ENCODE data around the gene LDLRAD2. TPM values are rescaled to one million over a fixed set of nuclear protein-coding genes. Genes with fewer than 3 reads are reported as not detected.

The LDLRAD2 gene
- total RNA-seq, 1 donor from 2014 or later: 0.17 TPM

DNA sequence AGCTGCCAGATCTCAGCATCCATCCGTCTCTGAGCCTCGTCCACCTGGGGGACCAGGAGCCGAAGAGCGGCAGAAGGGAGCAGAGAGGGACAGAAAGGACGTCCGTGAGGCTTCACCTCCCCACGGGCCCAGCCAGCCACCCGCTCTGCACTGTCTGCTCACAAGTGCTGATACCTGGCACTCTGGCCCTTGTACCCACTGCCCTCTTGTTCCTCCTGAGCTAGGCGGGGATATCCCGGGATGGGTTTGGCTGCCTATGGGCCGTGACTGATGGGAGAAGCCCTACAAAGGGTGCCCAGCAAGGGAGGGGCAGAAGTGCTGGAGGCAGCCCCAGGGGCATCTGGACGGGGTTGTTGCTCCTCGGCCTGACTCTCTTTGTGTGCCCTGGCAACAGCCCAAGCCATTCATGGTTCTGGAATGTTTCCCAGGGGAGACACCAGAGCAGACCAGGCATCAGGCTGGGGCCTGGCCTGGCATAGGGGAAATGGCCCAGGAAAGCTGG lies 57.6 kb downstream of the LDLRAD2 start:
- H3K4me3 ChIP-seq (ENCODE audit: low read depth, low read length): no peak overlapping the region
- DNase-seq (ENCODE audit: low read depth): peak; percentile 64
- TF ChIP-seq, protein P1, sequence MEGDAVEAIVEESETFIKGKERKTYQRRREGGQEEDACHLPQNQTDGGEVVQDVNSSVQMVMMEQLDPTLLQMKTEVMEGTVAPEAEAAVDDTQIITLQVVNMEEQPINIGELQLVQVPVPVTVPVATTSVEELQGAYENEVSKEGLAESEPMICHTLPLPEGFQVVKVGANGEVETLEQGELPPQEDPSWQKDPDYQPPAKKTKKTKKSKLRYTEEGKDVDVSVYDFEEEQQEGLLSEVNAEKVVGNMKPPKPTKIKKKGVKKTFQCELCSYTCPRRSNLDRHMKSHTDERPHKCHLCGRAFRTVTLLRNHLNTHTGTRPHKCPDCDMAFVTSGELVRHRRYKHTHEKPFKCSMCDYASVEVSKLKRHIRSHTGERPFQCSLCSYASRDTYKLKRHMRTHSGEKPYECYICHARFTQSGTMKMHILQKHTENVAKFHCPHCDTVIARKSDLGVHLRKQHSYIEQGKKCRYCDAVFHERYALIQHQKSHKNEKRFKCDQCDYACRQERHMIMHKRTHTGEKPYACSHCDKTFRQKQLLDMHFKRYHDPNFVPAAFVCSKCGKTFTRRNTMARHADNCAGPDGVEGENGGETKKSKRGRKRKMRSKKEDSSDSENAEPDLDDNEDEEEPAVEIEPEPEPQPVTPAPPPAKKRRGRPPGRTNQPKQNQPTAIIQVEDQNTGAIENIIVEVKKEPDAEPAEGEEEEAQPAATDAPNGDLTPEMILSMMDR (conservative IDR thresholded peaks at IDR 0.05; ENCODE audit: low read depth, low read length): no peak

DNA sequence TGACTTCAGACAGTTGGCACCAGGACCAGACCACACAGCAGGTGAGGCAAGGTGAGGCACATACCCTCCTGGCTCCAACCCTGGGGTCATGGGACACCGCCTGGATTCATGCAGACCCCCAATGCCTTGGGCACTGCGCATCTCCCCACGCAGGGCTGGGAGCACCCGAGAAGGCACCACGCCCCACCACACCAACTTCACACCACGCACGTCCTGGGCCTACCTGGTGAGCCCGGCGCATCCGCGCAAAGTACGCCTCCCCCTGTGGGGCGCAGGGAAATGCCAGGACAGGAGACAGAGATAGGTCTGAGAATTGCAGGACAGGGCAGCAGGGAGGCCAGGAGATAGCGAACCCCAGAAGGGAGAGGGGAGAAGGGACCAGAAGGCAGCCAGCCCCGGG lies 58.5 kb downstream of the LDLRAD2 start:
- no peak for DNase-seq (ENCODE audit: low read depth)
- TF ChIP-seq, protein P1 (conservative IDR thresholded peaks at IDR 0.05; ENCODE audit: low read depth, low read length): no peak
- H3K4me3 ChIP-seq (ENCODE audit: low read depth, low read length): no peak overlapping the region

DNA sequence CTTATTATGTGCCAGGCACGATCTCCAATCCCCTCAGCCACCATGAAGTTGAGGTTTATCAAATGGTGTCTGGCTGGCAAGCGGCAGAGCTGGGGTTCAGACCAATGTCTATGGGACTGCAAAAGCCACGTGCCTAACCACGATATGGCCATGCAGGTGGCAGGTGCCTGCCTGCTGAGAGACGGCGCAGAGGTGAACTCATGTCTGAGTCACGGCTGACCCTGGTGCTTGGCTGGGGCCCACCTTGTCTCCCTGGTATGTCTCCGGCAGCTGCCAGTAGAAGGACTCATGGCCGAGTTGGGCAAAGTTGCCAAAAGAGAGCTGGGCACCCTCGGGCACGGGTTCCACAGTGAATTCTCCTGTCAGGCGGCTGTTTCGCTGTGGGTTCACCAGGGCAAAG lies 59.9 kb downstream of the LDLRAD2 start:
- TF ChIP-seq, protein P1 (conservative IDR thresholded peaks at IDR 0.05; ENCODE audit: low read depth, low read length): no peak
- H3K4me3 ChIP-seq (ENCODE audit: low read depth, low read length): no peak overlapping the region
- DNase-seq (ENCODE audit: low read depth): no peak

DNA sequence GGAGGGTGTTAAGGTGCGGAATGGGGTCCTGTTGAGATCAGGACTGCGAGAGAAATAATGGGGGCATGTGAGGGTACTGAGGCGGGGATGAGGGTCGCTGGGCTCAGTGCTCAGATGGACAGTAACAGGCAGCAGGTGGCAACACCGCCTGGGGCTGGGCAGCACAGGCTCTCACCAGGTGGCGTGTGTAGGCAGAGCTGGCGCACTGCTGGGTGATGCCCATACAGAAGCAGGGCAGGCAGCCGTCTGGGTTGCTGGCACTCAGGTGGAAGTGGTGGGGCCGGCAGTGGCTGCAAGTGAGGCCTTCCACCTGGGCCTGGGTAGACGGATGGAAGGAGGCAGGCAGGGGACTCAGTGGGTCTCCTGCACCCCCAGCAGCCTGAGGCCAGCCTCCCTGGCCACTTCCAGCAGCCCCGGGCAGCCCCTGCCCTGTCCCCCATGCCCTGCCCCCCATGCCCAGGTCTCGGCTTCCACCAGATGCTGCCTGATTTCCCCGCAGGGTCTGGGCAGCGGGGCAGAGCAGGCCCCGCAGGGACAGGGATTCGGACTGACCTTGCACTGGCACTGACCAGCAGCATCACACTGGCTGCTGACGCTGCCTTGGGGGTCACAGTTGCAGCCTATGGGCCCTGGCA lies 60.5 kb downstream of the LDLRAD2 start:
- DNase-seq (ENCODE audit: low read depth): no peak
- TF ChIP-seq, protein P1 (conservative IDR thresholded peaks at IDR 0.05; ENCODE audit: low read depth, low read length): no peak
- no peak overlapping the region for H3K4me3 ChIP-seq (ENCODE audit: low read depth, low read length)

DNA sequence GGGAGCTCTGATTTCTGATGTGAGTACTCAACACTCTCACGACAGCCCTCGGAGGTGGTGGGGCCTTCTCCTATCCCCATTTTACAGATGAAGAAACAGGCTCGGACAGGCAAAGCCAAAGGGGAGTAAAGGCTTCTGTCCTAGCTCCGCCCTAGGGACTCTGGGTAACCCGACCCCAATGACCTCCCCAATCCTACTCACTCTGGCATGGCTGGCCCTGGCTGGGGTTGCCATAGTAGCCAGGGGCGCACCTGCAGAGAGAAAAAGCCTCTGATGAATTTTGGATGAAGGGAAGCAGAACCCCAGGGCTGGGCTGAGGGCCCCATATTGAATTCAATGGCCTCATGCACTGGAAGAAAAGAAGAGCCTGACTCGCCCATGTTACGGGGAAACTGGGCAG lies 61.1 kb downstream of the LDLRAD2 start:
- DNase-seq (ENCODE audit: low read depth): no peak
- H3K4me3 ChIP-seq (ENCODE audit: low read depth, low read length): no peak overlapping the region
- TF ChIP-seq, protein P1 (conservative IDR thresholded peaks at IDR 0.05; ENCODE audit: low read depth, low read length): no peak

DNA sequence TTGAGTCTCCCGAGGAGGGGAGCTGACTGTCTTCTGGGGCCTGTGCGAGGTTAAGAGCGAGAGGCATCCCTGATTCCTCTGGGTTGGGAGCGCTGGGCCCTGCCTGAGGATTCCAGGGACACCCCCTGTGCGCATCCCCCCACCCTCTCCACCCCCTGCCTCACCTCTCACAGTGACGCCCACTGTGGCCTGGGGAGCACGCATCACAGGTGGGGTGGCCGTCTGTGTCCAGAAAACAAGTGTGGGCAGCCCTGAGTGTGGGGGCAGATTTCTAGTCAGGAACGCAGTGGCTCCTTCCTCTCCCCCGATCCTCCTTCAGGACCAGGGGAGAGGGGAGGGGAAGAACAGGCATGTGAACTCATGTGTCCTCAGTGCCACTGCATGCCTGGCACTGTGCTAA lies 61.7 kb downstream of the LDLRAD2 start:
- no peak overlapping the region for H3K4me3 ChIP-seq (ENCODE audit: low read depth, low read length)
- TF ChIP-seq, protein P1 (conservative IDR thresholded peaks at IDR 0.05; ENCODE audit: low read depth, low read length): no peak
- no peak for DNase-seq (ENCODE audit: low read depth)

DNA sequence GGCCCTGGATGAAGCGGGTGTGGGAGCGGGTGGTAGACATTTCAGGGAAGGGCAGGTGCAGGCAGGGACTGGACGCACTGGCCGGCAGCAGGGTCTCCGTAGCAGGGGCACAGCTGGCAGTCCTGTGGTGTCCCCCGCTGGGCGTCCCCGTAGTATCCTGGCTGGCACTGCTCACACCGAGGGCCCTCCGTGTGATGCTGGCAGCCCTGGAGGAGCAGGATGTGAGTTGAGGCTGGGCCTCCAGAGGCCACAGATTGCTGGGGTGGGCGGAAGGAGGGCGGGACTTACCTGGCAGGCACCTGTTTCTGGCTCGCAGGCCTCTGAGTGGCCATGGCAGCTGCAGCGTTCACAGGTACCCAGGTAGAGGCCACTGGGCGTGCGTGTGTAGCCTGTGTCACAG lies 62.3 kb downstream of the LDLRAD2 start:
- TF ChIP-seq, protein P1 (conservative IDR thresholded peaks at IDR 0.05; ENCODE audit: low read depth, low read length): no peak
- H3K4me3 ChIP-seq (ENCODE audit: low read depth, low read length): no peak overlapping the region
- DNase-seq (ENCODE audit: low read depth): no peak

All from epithelial cell of proximal tubule (primary cell).